ENCODE measurements around the gene CDH4. TPM values are rescaled to one million over a fixed set of nuclear protein-coding genes. Genes with fewer than 3 reads are reported as not detected.

Gene CDH4
- total RNA-seq, 1 experiment from 2014 or later = not detected

GRCh38 chr20:61445138-61445537 lies 193.1 kb downstream of the CDH4 start:
- DNase-seq (ENCODE audit: low read depth, low spot score) (no peak), ATAC-seq (no peak)
- intact Hi-C loops (cut with micrococcal nuclease; ENCODE audit: unreplicated experiment) = no loop called here
- CTCF ChIA-PET = no interaction called here
- H3K27ac ChIP-seq (ENCODE audit: low read length) = no peak overlapping the region
- H3K36me3 ChIP-seq (ENCODE audit: control insufficient read depth, insufficient read depth, low read length) = no peaks in the 10 kb centered on the region
- no peaks in the 10 kb centered on the region for H3K4me1 ChIP-seq (ENCODE audit: control insufficient read depth, insufficient read depth, low read length)
- POLR2A ChIA-PET = no interaction called here
- in situ Hi-C loops (cut with HindIII; ENCODE audit: low pct_unique_long_range_greater_than_20kb, low sequenced_read_pairs) = no loop called here
- no peak overlapping the region for H3K4me3 ChIP-seq (ENCODE audit: low read depth in 2 of 2, low read length in 2 of 2)
- no TSS peak for BruUV-seq (replicated peaks)
- H3K27me3 ChIP-seq (ENCODE audit: control insufficient read depth, insufficient read depth, low read length) = no peaks in the 10 kb centered on the region
- H3K9me3 ChIP-seq (ENCODE audit: control insufficient read depth, insufficient read depth, low read depth, low read length) = no peaks in the 10 kb centered on the region
- TF ChIP-seq POLR2AphosphoS5 (IDR thresholded peaks at IDR 0.05; ENCODE audit: low read depth, low read length) (no peak), CTCF (IDR thresholded peaks at IDR 0.05) (no peak), SIN3A (IDR thresholded peaks at IDR 0.05; ENCODE audit: borderline replicate concordance, insufficient read depth, low read depth, low read length) (no peak), REST (IDR thresholded peaks at IDR 0.05; ENCODE audit: insufficient read depth in 1 of 2, low read depth in 2 of 2, low read length in 1 of 2) (no peak)

GRCh38 chr20:61445741-61446140 lies 193.7 kb downstream of the CDH4 start:
- intact Hi-C loops (cut with micrococcal nuclease; ENCODE audit: unreplicated experiment) = no loop called here
- no peaks in the 10 kb centered on the region for H3K36me3 ChIP-seq (ENCODE audit: control insufficient read depth, insufficient read depth, low read length)
- ChIA-PET CTCF (no interaction called here), POLR2A (no interaction called here)
- DNase-seq (ENCODE audit: low read depth, low spot score) (no peak), ATAC-seq (no peak)
- no peaks in the 10 kb centered on the region for H3K4me1 ChIP-seq (ENCODE audit: control insufficient read depth, insufficient read depth, low read length)
- TF ChIP-seq SIN3A (IDR thresholded peaks at IDR 0.05; ENCODE audit: borderline replicate concordance, insufficient read depth, low read depth, low read length) (no peak), TCF7L2 (IDR thresholded peaks at IDR 0.05; ENCODE audit: low read depth, low read length) (no peak), REST (IDR thresholded peaks at IDR 0.05; ENCODE audit: insufficient read depth in 1 of 2, low read depth in 2 of 2, low read length in 1 of 2) (no peak), CTCF (IDR thresholded peaks at IDR 0.05) (no peak)
- H3K9me3 ChIP-seq (ENCODE audit: control insufficient read depth, insufficient read depth, low read depth, low read length) = no peaks in the 10 kb centered on the region
- no peak overlapping the region for H3K4me3 ChIP-seq (ENCODE audit: low read depth in 2 of 2, low read length in 2 of 2)
- no peaks in the 10 kb centered on the region; the same call in 1 of the 2 replicates for H3K27me3 ChIP-seq (ENCODE audit: control insufficient read depth, insufficient read depth, low read length)
- no TSS peak for BruUV-seq (replicated peaks)
- in situ Hi-C loops (cut with HindIII; ENCODE audit: low pct_unique_long_range_greater_than_20kb, low sequenced_read_pairs) = no loop called here
- H3K27ac ChIP-seq (ENCODE audit: low read length) = no peak overlapping the region
